GM12892 (cell line): Measurements from ENCODE around the gene KRTAP12-4.

Experiments used
- POLR2A ChIP-seq: IDR thresholded peaks from 2 replicates; pipeline ENCODE4 v1.6.1; 2011; ENCODE audit warnings: low read depth, low read length, control low read depth
- TAF1 ChIP-seq: IDR thresholded peaks from 2 replicates; pipeline ENCODE4 v1.6.1; 2011; ENCODE audit warnings: low read depth, mild to moderate bottlenecking, control low read depth, low read length, borderline replicate concordance

GRCh38 chr21:44612029-44612486 is 42.4 kb downstream of the KRTAP12-4 start, which contains the start of gene KRTAP10-8:
- no peak for TF ChIP-seq POLR2A
- TF ChIP-seq TAF1 = no peak
